ENCODE measurements around the gene RNF222. TPM values are rescaled to one million over a fixed set of nuclear protein-coding genes. Genes with fewer than 3 reads are reported as not detected.

The RNF222 gene
- total and polyA plus RNA-seq, 10 of the 15 experiments (the other 5 are each of a cell fraction or from before 2014, with no cell fraction given): not detected

DNA sequence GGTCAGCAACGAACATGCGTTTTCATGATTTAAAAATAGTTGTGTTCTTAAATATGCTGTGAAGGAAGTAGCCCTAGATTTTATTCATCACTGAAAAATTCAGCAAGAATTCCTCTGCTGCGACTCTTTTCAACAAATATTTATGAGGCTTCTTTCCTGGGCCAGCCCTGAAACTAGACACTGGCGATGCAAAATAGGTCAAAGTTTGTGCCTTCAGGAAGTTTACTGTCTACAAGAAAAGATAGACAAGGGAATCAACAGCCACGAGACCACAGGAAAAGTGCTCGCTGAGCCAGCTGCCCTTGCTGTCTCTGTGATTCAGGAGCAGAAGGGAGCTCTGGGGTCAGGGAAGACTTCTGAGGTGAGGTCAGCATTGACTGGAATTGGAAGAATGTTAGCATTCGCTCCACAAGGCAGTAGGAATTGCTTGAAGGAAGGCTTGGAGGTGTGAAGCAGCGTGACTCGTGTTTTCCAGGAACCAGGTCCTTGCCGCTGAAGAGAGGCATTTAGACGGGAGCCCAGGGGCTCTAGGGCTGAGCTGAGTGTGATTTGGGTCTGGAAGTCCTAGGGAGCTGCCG lies 12.7 kb downstream of the RNF222 start:
- no peak for ATAC-seq
- Histone ChIP-seq H3K9ac (ENCODE audit: control insufficient read depth, insufficient read depth, low read length) (no peak overlapping the region), H3K4me1 (ENCODE audit: control insufficient read depth, insufficient read depth, low read length) (no peaks in the 10 kb centered on the region; the same call in 1 of the 2 replicates)
- TF ChIP-seq TAF1 (IDR thresholded peaks at IDR 0.05; ENCODE audit: borderline replicate concordance, low read depth, low read length) (no peak), ZNF687 (IDR thresholded peaks at IDR 0.05) (no peak), NFIC (IDR thresholded peaks at IDR 0.05; ENCODE audit: low read depth, low read length) (no peak), POLR2A (IDR thresholded peaks at IDR 0.05; ENCODE audit: low read depth, low read length) (no peak), PRDM15 (CRISPR knock-in tag; IDR thresholded peaks at IDR 0.05) (no peak), IRF4 (IDR thresholded peaks at IDR 0.05; ENCODE audit: low read depth, low read length) (no peak), POLR2AphosphoS5 (IDR thresholded peaks at IDR 0.05; ENCODE audit: low read length) (no peak)
- TF ChIP-seq, protein P1, sequence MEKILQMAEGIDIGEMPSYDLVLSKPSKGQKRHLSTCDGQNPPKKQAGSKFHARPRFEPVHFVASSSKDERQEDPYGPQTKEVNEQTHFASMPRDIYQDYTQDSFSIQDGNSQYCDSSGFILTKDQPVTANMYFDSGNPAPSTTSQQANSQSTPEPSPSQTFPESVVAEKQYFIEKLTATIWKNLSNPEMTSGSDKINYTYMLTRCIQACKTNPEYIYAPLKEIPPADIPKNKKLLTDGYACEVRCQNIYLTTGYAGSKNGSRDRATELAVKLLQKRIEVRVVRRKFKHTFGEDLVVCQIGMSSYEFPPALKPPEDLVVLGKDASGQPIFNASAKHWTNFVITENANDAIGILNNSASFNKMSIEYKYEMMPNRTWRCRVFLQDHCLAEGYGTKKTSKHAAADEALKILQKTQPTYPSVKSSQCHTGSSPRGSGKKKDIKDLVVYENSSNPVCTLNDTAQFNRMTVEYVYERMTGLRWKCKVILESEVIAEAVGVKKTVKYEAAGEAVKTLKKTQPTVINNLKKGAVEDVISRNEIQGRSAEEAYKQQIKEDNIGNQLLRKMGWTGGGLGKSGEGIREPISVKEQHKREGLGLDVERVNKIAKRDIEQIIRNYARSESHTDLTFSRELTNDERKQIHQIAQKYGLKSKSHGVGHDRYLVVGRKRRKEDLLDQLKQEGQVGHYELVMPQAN (conservative IDR thresholded peaks at IDR 0.05): no peak
- TF ChIP-seq, protein P2, sequence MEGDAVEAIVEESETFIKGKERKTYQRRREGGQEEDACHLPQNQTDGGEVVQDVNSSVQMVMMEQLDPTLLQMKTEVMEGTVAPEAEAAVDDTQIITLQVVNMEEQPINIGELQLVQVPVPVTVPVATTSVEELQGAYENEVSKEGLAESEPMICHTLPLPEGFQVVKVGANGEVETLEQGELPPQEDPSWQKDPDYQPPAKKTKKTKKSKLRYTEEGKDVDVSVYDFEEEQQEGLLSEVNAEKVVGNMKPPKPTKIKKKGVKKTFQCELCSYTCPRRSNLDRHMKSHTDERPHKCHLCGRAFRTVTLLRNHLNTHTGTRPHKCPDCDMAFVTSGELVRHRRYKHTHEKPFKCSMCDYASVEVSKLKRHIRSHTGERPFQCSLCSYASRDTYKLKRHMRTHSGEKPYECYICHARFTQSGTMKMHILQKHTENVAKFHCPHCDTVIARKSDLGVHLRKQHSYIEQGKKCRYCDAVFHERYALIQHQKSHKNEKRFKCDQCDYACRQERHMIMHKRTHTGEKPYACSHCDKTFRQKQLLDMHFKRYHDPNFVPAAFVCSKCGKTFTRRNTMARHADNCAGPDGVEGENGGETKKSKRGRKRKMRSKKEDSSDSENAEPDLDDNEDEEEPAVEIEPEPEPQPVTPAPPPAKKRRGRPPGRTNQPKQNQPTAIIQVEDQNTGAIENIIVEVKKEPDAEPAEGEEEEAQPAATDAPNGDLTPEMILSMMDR (IDR thresholded peaks at IDR 0.05 in 2 of 3, conservative IDR thresholded peaks at IDR 0.05 in 1 of 3; ENCODE audit: control insufficient read depth in 2 of 3, extremely low read depth in 1 of 3, insufficient read depth in 1 of 3, low read depth in 3 of 3, low read length in 3 of 3): no peak

More for the DNA sequence above, 12.7 kb downstream of the RNF222 start:
- no peak for FAIRE-seq
- intact Hi-C loops (cut with micrococcal nuclease; ENCODE audit: unreplicated experiment): loop anchor here (10.0 kb wide), 1 partner anchor 360 kb away; the partner anchor contains the start of gene CCDC42
- no TSS peak for BruUV-seq (replicated peaks)
- Histone ChIP-seq H3K36me3 (ENCODE audit: control insufficient read depth in 2 of 2, insufficient read depth in 2 of 2, low read length in 1 of 2) (peaks cover 6 to 11% of the 10 kb centered on the region in 2 experiments), H2AFZ (ENCODE audit: control insufficient read depth, low read depth, low read length) (no peak overlapping the region), H3K4me2 (ENCODE audit: control insufficient read depth, insufficient read depth) (peak overlapping the region; percentile 52; the same call in 1 of the 2 replicates), H3K9me3 (replicated peaks; ENCODE audit: control insufficient read depth, insufficient read depth, low read length) (no peaks in the 10 kb centered on the region), H3K27me3 (replicated peaks in 1 of 2; ENCODE audit: control insufficient read depth in 2 of 2, insufficient read depth in 2 of 2, low read length in 1 of 2) (no peaks in the 10 kb centered on the region), H3K4me3 (no peak overlapping the region), H3K27ac (ENCODE audit: control insufficient read depth, insufficient read depth) (no peak overlapping the region), H4K20me1 (ENCODE audit: control insufficient read depth, insufficient read depth) (peaks cover 6% of the 10 kb centered on the region; the same call in 1 of the 2 replicates), H3K79me2 (ENCODE audit: control insufficient read depth, insufficient read depth, low read length) (peaks cover 38% of the 10 kb centered on the region)
- ChIA-PET RAD21 (ENCODE audit: unreplicated experiment) (interaction anchor here (0.5 to 3.1 kb wide), 2 partner anchors 48 to 361 kb away, joined by 3 to 8 read pairs; no protein-coding TSS in a partner anchor), CTCF (interaction anchor here (0.7 to 3.1 kb wide), 3 partner anchors 12 to 514 kb away, joined by 3 to 21 read pairs (median 3); no protein-coding TSS in a partner anchor), POLR2A (interaction anchor here (1.7 kb wide), 1 partner anchor 9 kb away, joined by 5 read pairs; the partner anchor contains the start of gene KRABD2), SMC1A (ENCODE audit: uncharacterized antibody, unreplicated experiment) (no interaction called here)
- 89% methylated on average over 12 of the region's 12 CpGs for WGBS (ENCODE audit: insufficient coverage, insufficient replicate concordance, low lambda C conversion rate, missing lambda C conversion rate)
- in situ Hi-C loops (cut with MboI): no loop called here
- no peak for DNase-seq (ENCODE audit: low read depth, low spot score)
